GM18511 (cell line): Measurements from ENCODE around the gene TRIM22.

Source experiments
- ATAC-seq: cut with Tn5 transposase; IDR thresholded peaks from one replicate; pipeline ENCODE4 v1.9.1; 2021; ENCODE audit warnings: mild to moderate bottlenecking, moderate library complexity; ENCODE audit not compliant: unreplicated experiment

The TRIM22 gene

DNA sequence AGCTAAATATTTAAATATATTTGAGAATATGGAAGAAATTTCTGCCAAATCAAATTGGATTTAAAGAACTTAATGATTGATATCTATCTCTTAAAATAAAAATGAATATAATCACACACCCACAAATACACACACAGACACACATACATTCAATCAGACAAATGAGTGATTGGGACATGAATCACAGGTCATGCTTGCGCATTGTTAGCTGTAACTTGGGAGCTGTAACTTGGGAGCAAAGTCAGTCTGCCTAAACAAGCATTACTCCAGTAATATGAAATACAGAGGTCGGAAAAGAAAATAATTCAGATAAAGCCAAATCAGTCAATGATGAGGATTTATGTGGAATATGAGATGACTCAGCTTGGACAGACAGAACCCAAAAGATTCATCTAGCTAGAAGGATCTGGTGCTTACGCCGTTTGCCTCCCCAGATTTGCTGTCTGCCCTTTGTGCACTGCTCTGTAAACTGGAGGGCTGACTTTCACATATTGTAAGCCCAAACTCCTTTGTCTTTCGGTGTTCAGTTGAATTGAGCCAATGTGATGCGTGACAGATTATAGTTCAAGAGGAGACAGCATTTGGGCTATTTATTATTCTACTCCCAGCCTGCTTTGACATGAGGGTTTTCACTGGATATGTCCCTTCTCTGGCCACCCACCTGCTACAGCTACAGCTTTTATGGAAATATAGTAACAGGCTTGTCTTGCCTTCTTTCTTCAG lies 48.2 kb downstream of the TRIM22 start:
- no peak for ATAC-seq

DNA sequence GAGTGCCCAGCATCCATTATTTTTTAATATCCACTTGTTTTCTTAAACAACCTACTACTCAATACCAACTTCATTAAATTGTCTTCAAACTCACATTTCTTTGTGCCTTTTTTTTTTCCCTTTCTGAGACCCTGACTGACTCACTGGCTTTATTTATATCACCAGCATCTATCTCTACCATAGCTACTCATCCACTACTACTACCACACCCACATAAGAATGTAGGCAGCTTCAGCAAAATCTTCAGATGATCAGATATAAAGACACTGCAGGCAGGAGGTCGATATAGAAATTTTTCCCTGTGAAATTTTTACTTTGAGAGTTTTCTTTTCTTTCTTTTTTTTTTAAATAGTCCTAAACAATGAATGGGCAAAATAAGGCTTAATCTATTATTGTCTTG lies 48.8 kb downstream of the TRIM22 start:
- ATAC-seq, result no peak

DNA sequence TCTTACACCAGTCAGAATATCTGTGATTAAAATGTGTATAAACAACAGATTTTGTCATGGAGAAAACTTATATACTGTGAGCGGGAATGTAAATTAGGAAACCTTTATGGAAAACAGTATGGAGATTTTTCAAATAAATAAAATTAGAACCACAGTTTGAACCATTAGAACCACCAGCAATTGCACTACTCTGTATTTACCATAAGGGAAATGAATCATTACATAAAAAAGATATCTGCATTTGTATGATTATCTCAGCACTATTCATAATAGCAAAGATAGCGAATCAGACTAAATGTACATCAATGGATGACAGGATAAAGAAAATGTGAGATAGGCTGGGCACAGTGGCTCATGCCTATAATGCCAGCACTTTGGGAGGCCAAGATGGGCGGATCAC lies 57.0 kb downstream of the TRIM22 start:
- no peak for ATAC-seq

DNA sequence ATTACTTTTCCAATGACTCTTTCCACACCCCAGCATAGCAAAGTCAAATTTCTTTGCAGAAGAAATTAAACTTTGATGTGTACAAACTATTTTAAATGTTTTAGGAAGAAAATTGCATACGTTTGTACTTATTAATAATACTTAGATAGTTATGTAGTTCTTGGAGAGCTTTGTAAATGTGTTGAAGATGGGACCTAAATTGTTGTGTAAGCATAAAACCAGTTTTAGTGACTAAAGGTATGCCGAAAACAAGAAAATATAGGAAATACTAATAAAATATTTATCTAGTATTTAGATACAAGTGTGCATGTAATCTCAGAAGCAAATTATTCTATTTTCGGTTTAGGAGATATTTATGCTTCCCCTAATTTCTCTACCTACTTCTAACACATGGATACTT lies 60.2 kb downstream of the TRIM22 start:
- no peak for ATAC-seq

DNA sequence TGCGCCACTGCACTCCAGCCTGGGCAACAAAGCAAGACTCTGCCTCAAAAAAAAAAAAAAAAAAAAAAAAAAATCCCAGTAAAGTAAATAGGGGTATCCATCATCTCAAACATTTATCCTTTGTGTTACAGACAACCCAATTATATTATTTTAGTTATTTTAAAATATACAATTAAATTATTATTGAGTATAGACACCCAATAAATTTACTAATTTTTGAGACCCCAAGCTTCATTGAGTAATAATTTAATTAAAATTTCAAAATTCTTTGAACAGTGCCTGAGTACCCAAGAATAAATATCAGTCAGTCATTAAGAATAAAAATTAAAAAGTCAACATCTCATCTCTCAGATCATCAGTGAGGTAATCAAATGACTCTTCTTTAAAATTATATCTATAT lies 64.4 kb downstream of the TRIM22 start, which contains the start of gene OR52N4:
Gene OR52N4 (plus strand): TSS at position 301 of the 400 bp plus-strand sequence. CDS start 498 bp downstream, outside the sequence.
- no peak for ATAC-seq
